HuH-7 (cell line): ENCODE data around the gene ART3.

ENCODE experiments used
- DNase-seq: peaks from one replicate; pipeline ENCODE4 v3.0.0; 2011; ENCODE audit warnings: low spot score

ART3 gene

DNA sequence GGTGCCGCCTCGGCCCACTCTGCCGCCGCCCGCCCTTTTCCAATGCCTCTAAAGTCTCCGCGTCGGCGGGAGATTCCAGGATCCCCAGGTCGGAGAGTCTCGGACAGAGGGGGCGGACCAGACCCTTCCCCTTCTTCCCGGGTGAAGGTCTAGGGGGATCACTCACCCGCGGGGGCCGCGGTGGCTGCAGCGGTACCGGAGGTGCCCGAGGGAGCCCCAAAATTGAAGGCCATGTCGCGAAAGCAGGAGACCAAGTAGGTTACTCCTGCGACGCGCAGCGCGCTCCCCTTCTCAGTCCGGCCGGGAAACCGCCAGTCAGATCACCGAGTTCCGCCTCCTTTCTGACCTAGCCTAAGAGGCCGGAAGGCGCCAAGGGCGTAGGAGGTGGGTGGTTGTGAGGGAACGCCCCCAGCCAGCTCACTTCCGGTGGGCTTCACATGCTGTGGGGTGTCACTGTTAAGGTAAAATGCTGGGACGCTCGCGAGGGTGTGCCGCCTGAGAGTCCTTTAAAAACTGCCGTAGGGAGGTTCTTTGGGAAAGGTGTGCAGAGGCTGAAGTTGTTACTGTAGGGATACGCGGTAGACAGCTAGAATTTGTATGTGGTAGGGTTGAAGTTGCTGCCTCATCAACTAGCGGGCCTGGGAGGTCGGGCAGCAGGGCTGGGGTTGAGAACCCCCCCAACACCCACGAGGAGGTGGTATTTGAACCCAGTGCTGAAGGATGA, 73.8 kb downstream of the ART3 start, which contains the start of gene NUP54:
NUP54 (minus strand) TSS at position 256 of the 724 bp plus-strand sequence; CDS start at position 233, 23 bp downstream.
- DNase-seq, result peak; percentile 80

DNA sequence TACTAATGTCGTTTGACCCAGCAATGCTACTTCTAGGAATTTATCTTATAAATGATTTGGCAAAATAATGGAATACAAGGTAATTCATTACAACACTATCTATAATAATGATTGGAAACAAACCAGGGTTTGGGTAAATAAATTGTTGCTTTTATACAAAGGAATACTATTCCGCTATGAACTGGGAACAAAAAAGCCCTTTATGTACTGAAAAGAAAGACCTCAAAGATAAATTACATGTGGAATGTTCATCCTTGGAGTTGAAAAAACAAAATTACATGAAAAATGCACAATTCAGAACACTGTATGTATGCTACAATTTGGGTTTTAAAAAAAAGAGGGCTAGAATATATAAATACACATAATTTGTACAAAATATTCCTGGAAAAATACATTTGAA, 78.8 kb downstream of the ART3 start:
- DNase-seq, result no peak

GRCh38 chr4:76155979-76156378, 81.5 kb downstream of the ART3 start:
- DNase-seq, result no peak

DNA sequence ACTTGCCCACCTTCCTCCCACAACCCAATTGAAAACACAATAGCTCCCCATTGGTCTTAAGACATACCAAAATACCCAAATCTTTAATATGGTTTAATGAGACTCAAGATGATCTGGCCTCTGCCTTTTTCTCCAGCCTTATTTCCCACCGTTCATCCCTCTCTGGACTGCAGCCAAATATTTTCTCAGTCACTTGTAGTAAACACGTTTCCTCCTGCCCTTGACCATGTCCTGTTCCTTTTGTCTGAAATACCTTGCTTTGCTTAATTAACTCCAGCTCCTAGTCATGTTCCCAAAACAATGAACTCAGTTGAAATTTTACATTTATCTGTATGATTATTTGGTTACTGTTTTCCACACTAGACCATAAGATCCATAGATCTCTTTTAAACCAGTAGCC, 82.1 kb downstream of the ART3 start:
- no peak for DNase-seq

GRCh38 chr4:76160355-76160754, 85.8 kb downstream of the ART3 start:
- DNase-seq, result no peak
